HG02981 (cell line): Measurements from ENCODE around the gene TSACC.
"Not testable (repeated sequence)": the region's sequence is repeated elsewhere in the genome, so short reads cannot be mapped to it uniquely, and the experiment has no call there.

Experiments
- ATAC-seq: cut with Tn5 transposase; IDR thresholded peaks from one replicate; pipeline ENCODE4 v1.9.1; 2021; ENCODE audit warnings: mild to moderate bottlenecking, moderate library complexity; ENCODE audit not compliant: unreplicated experiment

Gene TSACC

DNA sequence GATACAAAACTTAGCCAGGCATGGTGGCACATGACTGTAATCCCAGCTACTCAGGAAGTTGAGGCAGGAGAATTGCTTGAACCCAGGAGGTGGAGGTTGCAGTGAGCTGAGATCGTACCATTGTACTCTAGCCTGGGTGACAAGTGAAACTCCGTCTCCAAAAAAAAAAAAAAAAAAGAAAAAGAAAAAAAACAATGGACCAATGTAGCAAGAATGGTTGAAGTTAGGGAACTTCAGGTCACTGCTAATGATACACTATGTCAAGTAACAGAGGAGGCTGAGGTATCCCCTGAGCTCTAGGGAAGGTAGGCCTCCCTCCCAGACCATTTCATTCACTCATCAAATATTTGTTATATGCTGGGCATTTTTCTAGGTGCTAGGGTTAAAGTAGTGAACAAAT lies 7.7 kb downstream of the TSACC start:
- ATAC-seq = not testable (repeated sequence)

DNA sequence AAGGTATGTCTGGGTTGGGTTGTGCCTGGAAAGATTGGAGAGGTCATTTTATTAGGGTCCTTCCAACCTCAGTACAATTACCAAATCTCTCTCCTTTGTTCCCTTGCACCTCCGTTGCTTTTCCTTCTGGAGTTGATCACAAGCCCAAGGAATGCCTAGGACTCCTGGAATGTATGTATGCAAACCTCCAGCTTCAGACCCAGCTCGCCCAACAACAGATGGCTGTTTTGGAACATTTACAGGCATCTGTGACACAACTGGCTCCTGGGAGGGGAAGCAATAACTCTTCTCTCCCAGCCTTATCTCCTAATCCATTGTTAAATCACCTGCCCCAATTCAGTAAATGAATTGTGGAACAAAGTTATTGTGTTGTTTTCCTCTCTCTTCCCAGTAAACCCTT lies 8.3 kb downstream of the TSACC start:
- no peak for ATAC-seq

DNA sequence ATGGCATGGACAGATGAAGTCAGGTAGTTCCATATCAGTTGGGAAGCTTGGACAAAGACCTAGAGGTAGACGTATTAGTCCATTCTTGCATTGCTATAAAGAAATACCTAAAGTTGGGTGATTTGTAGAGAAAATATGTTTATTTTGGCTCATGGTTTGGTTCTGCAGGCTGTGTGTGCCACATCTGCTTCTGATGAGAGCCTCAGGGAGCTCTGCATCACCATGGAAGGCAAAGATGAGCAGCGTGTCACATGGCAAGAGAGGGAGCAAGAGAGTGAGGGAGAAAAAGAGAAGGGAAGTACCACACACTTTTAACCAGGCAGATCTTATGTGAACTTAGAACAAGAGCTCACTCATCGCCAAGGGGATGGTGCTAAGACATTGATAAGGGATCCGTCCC lies 9.0 kb downstream of the TSACC start:
- ATAC-seq = no peak

DNA sequence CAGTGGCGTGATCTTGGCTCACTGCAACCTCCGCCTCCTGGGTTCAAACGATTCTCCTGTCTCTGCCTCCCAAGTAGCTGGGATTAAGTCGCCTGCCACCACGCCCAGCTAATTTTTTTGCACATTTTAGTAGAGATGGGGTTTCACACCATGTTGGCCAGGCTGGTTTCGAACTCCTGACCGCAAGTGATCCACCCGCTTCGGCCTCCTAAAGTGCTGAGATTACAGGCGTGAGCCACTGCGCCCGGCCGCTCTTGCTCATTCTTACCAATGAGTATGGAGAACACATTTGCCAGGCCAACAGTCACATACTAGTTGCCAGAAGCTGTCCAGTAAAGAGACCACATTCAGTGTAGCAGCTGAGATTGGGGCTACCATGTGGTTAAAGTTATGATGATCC lies 14.2 kb downstream of the TSACC start:
- ATAC-seq = not testable (repeated sequence)

DNA sequence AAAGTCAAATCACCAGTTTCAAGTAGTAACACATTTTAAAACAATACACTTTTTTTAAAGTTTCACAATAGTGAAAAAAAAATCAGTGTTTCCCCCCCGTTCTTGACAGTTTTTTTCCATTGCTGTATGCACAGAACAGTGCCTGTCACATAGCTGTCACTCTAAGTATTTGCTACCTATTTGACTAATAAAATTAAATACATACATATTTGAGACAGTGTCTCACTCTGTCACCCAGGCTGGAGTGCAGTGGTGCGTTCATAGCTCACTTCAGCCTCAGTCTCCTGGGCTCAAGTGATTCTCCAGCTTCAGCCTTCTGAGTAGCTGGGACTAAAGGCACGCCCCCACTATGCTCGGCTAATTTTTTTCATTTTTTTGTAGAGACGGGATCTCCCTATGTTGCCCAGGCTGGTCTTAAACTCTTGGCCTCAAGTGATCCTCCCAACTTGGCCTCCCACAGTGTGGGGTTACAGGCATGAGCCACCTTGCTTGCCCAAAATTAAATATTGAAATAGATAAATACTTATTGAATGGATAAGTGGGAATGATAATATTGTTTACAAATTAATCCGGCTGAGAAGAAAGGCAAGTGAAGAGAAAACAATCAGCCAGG lies 18.0 kb downstream of the TSACC start:
- ATAC-seq = no peak

DNA sequence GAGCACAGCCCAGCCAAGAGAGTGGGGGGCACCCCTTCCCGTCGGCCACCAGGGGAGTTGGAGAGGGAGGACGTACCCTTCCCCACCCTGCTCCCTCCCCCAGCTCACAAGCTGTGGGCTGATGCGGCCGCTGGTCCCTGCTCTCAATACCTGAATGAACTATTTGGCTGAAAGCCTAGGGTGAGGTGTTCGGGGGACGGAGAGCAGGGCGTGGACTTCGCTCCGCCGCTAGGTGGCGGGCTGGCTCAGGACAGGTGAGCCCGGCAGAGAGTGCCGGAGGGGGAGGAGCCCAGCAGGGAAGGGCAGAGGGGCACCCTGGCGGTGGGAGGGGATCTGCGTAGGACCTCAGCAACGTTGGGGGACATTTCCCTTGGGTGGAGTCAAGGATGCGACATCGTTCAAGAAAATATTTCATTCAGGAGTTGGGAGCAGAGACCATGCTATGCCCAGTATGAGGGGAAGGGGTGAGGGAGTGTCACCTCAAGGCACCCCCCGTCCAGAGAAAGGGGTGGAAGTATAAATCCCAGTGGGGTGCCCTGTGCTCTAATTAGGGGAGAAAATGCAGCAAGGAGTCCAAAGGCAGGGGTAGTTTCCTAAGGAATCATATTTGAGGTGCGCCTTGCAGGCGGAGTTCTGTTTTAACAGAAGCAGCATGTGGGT lies 18.7 kb downstream of the TSACC start:
- no peak for ATAC-seq

DNA sequence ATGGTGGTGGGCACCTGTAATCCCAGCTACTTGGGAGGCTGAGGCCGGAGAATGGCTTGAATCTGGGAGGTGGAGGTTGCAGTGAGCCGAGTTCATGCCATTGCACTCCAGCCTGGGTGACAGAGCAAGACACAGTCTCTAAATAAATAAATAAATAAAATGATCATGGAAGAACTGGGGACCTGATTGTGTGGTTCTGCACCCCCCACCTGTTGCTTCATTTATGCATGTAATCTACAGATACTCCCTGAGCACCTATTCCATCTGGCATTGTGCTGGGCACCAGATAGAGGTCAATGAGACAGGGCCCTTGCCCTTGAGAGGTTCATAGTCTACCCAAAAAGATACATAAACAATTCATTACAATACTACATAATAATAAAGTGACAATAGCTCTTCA lies 19.7 kb downstream of the TSACC start:
- ATAC-seq = no peak

DNA sequence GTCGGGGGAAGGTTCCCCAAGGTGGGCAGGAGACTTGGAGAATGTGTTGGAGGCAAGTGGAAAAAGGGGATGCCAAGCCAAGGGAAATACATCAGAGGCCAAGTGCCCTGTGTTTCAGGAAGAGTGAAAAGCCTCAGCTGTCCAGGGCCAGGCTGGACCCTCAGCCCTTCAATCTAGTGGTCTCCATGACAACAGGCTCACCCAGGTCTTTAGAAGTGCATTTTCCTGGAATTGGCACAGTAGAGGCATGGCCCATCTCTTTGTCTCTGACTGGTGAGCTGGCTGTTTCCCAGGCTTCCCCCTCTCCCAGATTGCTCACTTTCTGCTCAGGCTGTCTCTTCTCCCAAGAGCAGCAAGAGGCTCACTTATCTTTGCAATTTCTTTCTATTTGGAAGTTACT lies 20.3 kb downstream of the TSACC start:
- no peak for ATAC-seq

DNA sequence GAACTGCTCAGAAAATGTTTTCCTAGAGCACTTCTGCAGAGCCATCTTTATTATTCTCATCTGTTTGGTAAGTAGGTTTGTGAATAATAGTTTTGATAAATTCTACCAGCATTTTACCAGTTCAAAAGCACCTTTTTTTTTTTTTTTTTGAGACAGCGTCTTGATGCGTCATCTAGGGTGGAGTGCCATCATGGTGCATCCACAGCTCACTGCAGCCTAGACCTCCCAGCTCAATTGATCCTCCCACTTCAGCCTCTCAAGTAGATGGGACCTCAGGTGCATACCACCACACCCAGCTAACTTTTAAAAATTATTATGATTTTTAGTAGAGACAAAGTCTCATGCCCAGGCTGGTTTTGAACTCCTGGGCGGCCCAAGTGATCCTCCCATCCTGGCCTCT lies 20.9 kb downstream of the TSACC start:
- ATAC-seq = no peak

DNA sequence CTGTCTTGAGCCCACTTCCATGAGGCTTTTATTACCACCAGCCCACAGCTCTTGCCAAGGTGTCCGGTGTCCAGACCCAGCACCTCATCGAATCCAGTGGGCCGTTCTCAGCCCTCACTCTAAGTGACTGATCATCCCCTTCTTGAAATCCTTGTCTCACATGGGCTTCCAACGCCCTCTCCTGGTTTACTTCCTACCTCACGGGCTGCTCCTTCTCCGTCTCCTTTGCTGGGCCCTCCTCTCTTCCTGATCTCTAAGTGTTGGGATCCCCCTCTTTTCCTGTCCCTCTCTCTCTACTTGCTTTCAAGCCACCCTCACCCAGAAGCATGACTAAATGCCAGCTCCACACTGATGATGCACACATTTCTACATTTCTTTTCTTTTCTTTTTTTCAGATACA lies 21.6 kb downstream of the TSACC start:
- ATAC-seq = no peak

DNA sequence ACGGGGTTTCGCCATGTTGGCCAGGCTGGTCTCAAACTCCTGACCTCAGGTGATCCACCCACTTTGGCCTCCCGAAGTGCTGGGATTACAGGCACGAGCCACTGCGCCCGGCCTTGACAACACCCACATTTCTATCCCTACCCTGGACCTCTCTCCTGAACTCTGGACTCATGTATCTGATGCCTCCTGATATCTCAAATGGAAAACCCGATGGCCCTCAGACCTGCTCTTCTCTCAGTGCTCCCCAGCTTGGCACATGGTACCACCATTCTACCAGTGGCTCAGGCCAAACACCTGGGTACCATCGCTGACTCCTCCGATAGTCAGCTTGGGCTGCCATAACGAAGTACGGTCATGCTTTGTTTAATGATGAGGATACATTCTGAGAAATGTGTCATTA lies 22.2 kb downstream of the TSACC start:
- no peak for ATAC-seq

DNA sequence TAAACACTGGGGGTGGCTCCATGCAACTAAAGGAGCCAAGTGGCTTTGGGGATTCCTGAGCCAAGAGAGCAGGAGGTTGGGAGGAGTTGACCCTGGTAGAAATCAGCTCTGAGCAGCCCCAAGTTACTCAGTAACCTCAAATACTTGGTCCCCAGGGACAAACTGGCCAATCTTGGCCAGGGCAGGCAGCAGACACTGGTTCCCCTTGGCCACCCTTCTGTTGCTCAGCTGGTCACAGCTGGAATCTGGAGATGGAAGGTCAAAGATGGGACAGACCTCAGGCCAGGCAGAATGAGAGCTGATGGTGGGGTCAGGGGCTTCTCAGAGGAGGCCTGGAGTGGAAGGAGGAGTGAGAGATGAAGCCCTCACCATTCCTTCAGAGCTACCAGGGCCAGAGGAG lies 27.4 kb downstream of the TSACC start:
- ATAC-seq = no peak

DNA sequence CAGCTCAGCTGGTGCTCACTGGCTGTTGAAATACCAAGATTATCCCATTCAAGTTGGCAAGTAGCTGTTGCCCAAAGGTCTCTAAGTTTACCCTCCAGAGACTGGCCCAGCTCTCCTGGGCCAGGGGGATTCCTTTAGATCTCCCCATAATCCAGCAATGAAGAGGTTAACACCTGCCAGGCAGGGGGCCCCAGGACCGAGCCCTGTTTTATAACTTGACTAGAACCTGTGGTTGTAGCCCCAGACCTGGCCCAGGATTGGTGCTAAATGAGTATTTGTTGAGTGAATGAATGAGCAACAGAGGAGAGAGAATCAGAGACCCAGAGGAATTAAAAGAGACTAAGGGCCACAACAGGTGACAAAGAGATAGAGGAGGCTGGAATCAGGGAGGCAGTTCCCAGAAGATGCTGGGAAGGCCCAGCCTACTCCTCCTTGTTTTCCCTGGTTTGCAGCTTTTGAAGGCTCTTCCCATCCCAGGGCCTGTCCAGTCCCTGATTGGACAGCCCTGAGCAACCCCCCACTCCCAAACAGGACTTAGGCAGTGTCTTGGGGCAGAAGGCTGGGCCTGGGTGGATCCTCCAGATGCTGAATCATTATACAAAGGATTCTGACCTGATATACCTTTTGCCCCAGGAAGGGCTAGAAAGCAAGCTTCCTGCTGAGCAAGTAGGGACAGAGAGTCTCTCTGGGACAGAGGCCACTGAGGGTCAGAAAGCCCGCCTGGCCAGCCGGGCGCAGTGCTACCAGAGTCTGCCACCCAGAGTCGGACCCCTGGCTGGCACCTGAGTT lies 28.2 kb downstream of the TSACC start:
- ATAC-seq = no peak

DNA sequence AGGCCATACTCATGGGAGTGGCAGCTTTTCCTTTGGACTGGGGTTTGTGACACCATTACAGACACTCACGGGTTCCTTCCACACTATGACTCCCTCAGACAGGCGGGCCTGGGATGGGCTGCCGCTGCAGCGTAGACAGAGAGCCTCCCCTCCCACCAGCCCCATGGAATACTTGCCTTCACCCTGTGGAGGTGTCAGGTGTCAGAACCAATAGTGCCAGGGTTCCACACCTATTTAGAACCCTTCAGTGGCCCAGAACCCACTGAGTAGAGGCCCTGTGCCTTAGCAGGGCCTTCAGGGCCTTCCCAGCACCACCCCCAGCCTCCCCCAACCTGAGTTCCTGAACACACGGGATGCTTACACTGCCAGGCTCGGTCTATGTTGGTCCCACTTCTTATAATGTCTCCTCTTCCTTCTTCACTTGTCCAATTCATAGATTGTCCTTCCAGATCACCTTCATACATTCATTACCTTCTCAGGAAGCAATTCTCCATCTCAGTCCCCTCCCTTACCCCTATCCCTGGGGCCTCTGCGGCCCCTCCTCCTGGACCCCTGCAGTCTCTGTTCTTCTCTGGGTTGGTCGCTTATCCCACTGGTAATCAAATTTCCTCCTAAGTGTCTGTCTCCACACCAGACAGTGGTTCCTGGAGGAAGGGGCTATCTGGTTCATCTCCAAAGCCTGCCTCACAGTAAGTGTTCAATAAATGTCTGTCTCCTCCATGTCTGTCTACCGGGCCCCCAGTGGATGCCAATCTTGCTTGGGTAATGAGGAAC lies 29.2 kb downstream of the TSACC start:
- ATAC-seq = no peak

DNA sequence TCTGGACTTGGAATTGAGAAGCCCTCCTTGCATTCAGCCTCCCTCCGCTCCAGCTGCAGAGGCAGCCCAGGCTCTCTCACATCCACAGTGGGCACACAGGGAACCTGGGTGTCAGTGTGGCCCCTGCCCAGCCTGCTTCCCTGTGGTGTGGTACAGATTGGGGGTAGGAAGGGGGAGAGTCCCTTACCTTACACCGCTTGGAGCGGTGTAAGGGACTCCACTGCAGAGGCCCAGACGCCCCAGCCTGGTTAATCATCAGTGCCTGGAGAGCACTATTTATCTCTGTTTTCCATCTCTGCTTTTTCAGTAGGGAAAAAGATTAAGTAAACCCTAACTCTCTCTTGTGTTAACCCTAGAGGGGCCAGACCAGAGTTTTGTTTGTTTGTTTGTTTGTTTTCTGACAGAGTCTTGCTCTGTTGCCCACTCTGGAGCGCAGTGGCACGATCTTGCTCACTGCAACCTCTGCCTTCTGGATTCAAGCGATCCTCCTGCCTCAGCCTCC lies 29.9 kb downstream of the TSACC start:
- ATAC-seq = no peak

DNA sequence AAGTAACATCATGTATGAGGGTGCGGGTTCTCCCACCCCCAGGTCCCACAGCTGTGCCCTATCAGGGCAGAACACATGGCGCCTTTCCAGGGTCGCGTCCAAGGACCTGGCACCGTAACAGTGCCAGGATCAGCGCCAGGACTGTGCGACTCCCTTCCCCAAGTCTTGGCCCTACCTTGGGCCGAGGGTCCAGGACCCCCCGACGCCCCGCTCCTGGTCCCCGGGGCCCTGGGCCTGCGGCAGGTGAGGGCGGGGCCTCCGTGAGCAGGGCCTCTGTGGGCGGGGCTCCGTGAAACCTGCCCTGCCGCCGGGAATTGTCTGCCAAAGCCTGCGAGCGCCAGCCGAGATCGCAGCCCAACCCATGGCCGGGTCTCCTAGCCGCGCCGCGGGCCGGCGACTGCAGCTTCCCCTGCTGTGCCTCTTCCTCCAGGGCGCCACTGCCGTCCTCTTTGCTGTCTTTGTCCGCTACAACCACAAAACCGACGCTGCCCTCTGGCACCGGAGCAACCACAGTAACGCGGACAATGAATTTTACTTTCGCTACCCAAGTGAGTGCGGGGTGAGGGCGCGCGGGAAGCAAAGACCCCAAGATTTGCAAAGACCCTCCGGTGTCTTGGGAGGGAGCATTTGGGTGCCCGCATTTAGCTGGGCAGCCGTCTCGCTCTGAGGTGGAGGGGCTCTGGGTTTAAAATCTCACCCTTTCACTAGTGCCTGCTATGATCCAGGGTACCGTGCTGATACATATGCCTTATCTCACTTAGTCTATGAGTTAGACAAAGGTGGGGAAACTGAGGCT lies 30.8 kb downstream of the TSACC start, which contains the start of gene RHBG:
Gene RHBG (plus strand): TSS at position 323 of the 796 bp plus-strand sequence. CDS start 39 bp downstream, at position 362.
- ATAC-seq = no peak

DNA sequence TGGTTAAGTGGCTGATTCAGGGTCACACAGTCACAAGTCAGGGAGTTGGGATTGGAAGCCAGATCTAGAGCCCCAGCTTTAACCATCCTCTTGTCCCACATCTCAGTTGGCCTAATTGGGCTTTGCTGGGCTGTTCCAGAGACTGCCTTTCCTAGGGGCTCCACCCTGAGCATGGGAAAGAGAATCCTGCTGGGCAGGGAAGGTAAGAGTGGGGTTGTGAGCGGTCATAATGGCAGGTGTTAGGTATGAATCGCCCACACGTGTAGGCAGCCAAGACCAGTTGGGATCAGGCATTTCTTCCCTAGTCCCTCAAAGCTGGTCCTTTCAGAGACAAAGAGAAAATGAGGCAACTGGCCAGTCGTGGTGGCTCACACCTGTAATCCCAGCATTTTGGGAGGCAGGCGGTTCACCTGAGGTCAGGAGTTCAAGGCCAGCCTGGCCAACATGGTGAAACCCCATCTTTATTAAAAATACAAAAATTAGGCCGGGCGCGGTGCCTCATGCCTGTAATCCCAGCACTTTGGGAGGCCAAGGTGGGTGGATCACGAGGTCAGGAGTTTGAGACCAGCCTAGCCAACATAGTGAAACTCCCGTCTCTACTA lies 31.5 kb downstream of the TSACC start:
- not testable (repeated sequence) for ATAC-seq

DNA sequence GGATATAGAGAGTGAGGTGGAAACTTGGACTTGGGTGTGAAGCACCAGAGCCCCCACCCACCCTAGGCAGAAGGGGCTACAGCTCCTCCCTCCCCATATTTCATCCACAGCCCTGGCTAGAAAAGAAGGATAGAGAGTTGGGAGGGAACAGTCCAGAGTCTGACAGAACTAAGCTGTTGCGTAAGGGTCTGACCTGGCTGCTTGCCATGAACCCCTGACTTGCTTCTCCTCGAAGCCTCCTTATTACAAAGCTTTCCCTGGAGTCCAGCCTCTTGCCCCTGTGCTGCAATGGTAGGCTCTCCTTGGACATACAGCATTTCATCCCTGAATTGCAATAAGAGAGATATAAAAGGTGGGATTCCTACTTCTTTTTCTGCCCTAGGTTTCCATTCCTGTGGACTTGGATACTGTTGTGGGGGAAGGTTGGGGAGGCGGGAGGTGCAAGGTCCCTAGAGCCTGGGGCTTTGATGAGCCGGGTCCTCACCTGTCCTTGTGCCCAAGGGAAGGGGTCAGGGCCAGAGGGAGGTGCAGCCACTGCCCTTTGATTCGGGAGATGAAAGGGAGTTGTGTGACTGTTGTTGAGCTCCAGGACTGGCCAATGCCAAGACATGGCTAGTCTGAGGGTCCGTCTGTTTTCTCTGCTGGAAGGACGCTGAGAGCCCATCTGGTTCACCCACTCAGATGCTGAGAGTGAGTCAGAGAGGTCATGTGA lies 33.4 kb downstream of the TSACC start:
- no peak for ATAC-seq

DNA sequence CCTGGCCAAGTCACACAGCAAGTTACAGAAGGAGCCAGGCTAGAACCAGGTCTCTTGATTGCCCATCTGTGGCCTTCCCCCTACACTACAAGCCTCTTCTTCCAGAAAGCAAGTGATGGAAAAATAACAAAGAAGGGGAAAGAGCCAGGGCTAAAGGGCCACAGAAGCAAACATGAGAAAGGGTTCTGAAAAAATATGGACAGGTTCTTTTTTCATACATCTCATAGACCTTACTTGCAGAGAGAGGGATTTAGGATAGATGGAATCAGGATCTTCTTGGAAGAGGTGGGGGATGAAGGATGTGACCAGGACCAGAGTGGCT lies 33.9 kb downstream of the TSACC start:
- no peak for ATAC-seq
